HG02970 (cell line): Measurements from ENCODE around the gene IGF2BP2.
"Not testable (repeated sequence)": the region's sequence is repeated elsewhere in the genome, so short reads cannot be mapped to it uniquely, and the experiment has no call there.

Experiments
- ATAC-seq: cut with Tn5 transposase; IDR thresholded peaks from one replicate; pipeline ENCODE4 v1.9.1; 2021; ENCODE audit warnings: mild to moderate bottlenecking, moderate library complexity, moderate number of reproducible peaks; ENCODE audit not compliant: unreplicated experiment, low FRiP score

Gene IGF2BP2

DNA sequence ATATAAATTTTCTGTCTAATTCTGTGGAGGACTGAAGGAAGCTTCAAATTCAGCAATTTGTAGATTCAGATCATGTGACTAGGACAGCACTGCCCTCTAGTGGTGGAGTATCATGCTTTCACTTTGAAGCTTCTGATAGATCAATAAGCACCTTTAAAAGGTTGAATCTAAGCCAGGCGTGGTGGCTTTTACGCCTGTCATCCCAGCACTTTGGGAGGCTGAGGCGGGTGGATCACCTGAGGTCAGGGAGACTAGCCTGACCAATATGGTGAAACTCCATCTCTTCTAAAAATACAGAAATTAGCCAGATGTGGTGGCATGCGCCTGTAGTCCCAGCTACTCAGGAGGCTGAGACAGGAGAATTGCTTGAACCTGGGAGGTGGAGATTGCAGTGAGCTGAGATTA is 56.3 kb downstream of the IGF2BP2 start:
- ATAC-seq: not testable (repeated sequence)

DNA sequence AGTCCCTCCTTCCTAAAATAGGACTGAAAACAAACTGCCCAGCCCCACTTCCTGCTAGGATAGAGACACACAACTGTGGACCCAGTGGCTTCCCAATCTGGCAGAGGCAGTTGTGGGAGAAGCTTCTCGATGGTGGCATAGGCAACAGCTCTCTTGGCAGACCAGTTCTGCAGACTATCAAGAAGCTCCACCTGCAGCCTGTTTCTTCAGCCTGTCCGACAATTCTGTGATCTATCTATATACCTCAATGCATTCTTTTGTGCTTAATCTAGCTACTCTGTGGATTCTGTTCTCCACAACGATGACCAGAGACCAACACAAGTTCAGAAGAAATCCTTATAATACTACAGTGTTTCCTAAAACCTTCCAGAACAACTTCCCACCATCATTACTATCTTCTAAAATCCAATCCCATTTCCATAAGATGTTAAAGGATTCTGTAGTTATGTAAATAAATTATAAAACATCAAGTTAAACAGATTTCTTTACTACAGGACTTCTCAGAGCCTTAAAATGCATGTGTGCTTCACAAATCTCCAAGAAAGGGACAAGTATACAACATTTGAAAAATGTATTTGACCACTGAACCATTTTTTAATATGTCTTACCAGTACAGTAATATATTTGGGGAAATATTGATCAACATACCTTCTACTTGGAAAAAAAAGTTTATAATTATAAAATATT is 57.7 kb downstream of the IGF2BP2 start:
- no peak for ATAC-seq

DNA sequence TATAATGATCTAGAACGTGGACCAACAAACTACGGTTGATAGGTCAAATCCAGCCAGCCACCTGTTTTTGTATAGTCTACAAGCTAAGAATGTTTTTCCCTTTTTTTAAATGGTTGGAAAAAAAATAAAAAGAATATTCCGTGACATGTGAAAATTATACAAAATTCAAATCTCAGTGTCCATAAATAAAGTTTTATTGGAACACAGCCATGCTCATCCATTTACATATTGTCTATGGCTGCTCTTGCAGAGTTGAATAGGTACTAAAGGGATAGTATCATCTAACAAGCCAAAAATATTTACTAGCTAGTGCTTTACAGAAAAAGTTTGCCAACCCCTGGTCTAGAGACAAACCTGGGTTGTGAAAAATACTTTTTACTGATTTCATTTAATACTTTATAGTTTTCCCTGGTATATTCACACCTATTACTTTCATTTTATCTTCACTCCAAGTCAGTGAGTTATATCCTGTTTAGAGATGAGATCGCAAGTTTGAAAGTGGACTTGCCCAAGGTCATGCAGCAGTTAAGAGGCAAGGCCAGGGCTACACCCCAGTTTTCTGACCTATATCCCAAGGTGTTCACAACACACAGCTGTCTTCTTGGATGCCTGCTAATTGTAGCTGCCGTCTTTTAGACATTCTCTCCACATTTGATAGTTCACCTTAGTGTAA is 58.4 kb downstream of the IGF2BP2 start:
- ATAC-seq: no peak

DNA sequence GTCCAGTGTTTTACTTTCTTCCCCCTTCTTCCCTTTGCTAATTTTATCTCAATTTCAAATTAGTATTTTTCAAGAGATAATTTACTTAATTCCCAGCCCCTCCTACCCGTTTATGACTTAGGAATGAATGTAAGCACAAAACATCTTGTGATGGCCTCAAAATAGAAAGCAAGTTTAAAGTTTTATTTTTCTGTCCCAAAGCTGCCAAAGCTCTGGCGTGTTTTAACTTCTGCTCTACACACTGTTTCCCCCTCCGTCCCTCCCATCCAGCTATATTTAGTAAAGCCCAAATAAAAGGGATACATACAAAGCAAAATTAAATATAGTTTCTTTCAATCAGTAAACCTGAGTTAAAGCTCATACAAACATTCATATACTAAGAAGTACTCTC is 59.9 kb downstream of the IGF2BP2 start:
- no peak for ATAC-seq

DNA sequence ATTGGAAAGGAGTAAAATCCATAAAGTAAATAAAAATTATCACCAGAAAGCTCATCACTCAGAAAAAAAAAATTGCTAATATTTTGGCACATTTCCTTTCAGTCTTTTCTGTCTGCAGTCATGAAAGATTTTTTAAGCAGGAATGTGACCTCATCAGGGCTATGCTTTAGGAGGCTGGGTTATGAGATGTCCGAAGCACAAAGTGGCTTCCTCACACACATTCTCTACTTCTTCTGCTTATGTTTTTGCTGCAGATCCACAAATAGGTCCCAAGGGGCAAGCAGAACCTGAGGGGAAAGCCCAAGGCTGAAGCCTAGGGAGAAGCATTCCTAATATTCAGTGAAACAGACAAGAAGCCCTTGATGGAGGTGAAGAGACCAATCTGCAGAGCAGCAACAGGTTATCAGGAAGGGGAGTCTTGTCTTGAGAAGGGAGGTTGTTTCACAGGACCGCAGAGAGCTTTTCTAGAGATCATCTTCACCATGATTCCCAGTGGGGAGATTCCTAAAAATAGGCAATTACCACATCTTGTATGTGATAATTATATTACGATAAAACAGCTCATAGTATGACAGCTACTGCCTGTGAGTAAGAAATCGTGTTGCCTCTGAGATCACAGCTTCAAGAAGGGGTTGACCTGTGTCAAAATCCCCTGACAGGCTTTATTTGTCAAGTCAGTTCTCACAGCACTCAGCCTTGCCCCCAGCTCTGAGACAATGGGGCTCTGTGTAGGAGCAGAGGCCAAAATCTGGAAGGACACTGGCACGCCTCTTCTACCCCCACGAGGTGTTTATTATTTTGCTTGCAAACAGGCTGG is 60.5 kb downstream of the IGF2BP2 start:
- no peak for ATAC-seq

DNA sequence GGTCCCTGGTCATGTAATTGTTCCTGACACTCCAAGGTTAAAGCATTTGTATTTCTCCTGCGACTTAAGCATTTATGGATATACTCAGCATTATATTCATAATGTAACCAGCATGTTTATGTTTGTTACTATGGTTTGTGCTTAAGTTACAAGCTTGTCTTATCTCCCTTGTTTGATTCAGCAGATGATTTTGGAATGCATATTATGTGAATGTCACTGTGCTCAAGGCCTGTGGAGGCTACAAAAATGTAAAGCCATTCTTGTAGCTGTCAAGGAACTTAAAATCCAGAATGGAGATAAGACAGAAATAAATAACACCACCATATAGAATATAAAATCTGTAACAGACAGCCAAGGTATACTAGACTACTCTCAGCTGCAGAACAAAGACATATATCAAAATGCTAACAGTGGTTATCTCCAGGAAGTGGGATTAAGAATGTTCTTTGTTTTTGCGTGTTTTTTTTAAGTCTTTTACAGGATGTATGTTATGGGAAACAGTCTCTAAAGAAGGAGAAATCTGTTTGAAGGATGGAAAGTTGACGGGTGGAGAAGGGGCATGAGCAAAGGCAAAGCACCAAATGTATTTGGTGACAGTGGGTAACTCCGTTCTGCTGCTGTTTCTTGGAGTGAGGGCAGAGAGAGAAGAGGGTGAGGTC is 61.4 kb downstream of the IGF2BP2 start:
- ATAC-seq: no peak

DNA sequence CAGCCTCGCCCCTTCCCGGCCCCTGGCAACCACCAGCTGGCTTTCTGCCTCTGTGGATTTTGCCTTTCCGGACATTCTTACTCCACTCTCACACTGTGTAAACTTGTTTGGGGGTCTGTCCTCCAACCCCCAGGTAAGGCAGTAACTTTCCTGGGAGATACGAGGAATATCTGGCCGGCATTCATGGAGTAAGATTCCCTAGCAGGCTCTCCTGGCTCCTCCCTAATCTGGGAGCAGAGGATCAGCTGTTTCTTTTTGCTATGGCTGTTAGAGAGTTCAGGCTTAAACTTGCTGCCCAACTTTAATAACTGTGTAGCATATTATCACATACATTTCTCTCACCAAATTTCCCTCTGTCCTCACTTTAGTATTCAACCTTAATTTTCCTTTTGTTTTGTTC is 64.3 kb downstream of the IGF2BP2 start:
- ATAC-seq: no peak

DNA sequence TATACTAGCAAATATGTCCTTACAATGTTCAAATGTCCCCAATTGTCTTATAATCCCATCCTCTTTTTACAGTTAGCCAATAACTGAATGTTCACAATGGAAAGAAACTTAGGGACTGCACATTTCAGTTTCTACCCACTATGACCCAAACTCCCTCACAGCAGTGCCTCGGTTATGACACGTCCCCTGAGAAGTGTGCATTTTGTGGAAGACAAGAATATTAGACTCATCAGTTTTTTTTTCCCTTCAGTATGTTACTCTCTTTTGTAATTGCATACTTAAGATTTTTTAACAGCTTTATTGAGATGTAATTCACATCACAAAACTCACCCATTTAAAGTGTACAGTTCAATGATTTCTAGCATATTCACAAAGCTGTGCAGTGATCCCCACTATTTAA is 64.8 kb downstream of the IGF2BP2 start:
- no peak for ATAC-seq

DNA sequence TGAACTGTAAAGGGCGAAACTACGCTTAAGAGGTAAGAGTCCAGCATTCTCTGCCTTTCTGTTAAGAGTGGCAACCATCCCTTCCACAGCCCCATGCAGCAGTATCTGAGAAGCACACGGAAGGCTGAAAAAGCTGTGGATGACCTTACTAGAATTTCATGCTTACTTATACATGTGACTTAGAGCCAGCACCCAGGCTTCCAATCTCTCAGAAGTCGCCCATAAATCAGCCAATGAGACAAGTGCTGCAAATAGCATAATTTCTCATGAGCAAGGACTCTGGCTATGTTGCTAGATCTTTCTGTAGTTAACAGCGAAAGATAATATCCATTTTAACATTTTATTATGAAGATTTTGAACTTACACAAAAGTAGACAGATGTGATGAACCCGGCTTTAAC is 65.3 kb downstream of the IGF2BP2 start:
- ATAC-seq: no peak

DNA sequence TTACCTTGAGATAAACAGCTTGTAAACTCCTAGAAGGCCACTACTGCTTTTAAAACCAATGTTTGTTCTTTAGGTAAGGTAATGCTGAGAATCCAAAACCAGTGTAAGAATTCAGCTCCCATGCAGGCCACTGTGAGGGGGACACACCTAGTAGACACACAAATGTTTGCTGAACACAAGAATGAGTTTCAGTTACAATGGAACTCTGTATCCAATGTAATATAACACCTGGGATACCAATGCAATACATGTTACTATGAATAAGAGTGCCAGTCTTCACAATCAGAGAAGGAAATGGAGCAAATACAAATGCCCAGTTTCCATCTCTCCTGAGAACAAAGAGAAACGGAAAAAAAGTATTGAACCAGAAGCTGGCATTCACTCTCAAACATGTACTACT is 65.9 kb downstream of the IGF2BP2 start:
- no peak for ATAC-seq

DNA sequence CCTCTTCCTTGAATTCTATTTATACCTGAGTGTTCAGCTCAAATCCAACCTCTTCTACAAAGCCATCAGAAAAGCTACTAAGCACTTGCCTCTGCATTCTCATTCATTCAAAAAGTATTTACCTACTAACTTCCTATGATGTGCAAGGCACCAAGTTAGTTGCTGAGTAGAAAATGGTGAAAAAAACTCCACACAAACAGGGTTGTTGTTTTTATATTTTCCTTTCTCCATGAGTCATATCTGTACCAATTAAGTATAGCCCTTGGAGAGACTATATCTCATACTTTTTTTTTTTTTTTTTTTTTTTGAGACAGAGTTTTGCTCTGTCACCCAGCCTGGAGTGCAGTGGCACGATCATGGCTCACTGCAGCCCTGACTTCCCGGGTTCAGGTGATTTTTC is 67.7 kb downstream of the IGF2BP2 start:
- ATAC-seq: no peak

DNA sequence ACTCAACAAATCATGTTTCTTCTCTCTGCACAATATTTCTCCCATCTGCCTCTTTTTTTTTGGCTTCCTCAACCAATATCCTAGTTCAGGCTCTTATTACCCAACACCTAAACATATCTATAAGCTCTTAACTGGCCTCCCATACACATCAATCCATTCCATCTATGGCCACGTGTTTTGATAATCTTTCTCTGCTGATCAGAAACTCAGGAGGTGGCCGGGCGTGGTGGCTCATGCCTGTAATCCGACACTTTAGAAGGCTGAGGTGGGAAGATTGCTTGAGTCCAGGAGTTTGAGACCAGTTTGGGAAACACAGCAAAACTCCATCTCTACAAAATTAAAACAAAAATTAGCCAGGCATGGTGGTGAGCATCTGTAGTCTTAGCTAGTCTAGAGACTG is 68.4 kb downstream of the IGF2BP2 start:
- no peak for ATAC-seq

DNA sequence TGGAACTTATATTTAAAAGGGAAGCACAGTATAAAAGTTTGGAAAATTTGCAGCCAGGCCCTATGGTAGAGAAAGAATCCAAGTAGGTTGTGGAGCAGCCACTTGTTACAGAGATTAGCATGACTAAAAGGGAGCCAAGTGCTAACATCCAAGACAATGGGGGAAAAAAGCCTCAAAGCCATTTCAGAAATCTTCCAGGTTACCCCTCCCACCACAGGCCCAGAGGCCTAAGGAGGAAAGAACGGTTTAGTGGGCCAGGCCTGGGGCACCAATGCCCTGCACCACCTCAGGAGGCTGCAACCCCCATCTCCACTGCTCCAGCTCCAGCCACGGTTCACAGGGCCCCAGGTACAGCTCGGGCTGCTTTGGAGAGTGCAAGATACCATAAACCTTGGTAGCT is 69.9 kb downstream of the IGF2BP2 start:
- ATAC-seq: no peak

DNA sequence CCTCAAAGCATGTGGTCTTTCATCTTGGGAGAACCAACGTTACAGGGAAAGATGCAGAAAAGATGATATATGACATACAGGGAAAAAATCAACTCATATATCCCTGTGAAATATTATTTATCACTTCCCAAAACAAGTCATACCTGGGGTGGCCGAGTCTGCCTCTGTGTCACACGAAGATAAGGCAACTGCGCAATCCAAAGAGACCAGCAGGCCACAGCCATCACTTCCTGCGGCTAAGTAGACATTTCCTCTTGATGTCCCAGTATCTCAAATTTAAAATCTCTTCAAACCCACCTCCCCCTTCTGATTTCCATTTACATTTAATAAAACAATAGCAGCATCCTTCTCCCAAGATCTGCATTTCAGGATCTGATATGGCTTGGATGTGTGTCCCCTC is 71.5 kb downstream of the IGF2BP2 start:
- ATAC-seq: no peak

DNA sequence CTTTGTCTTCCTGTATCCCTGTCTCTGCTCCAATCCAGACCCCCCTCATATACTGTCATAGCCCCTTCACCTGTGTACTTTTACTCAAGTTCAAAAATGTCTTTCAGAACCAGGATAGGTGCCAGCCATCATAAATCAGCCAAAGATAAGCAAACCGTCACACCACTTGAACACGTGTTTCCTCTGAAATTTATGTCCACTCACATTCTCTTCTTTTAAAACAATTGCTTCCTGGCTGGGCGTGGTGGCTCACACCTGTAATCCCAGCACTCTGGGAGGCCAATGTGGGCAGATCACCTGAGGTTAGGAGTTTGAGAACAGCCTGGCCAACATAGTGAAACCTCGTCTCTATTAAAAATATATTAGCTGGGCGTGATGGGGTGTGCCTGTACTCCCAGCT is 74.1 kb downstream of the IGF2BP2 start:
- ATAC-seq: no peak

DNA sequence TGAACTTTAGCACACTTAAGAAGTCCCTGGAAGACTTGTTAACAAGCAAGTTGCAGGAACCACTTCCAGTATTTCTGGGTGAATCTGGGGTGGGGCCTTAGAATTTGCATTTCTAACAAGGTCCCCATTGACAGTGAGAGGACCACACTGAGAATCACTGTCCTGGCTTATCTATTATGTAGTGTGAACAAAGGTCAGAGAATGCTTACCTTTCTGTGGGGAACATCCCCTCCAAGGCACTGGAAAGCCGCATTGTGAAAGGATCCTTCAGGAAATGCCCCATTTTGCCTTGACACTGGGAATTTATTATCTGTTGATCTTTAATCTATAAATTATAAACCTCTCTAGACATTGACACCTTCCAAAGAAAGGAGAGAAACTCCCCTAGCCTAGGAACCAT is 74.8 kb downstream of the IGF2BP2 start:
- no peak for ATAC-seq

DNA sequence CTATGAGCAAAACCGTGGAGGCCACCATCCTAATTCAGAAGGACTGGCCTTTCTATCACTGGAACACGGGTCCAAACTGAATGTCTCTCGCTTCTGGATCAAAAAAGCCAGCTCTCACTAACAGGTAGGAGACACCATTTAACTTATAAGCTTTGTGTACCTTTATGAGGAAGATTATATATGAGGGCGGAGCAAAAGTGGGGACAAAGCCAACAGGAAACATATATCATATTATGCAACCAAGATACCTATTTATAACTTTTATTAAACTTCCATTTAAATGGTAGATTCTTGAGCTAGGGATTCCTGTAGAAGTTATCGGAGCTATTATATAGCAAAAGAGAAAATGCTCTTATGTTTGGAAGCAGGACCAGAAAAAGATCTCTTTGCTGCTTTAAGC is 78.4 kb downstream of the IGF2BP2 start:
- no peak for ATAC-seq

DNA sequence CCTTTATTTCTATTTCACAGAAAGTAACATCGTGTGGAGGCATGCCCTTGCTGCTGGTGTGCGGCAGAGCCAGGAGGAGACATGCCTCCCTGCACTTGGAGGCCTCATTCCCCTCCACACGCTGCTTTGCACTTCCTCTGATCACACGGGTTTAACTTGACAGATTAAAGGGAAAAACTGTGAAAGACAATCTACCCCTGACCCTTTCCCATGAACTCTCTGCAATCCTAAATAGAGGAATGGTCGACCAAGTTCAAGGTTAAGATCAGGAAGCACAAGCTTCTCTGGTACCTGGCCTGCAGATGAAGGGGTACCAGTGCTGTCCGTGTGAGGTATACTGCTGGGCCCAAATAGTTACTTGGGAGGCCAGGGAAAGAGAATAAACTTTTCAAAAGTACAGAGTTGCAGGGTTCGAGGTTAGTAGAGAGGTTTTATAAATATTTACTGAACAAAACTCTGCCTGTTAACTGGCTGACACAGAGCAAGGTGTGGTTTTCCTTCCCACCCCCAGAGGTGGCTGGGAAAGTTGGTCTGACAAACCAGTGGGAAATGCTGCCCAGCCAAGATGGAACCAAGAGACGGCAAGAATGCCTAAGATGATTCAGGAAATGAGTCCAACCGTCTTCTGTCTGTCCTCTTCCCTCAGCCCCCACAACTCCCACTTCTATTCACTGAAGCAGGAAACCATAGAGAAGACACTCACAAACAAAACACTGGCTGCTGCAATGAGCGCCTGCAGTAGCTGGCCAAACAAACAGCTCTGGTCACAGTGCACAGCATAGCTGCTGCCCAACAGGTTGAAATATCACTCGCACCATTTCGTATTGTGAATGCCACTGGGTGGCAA is 79.6 kb downstream of the IGF2BP2 start:
- ATAC-seq: no peak

DNA sequence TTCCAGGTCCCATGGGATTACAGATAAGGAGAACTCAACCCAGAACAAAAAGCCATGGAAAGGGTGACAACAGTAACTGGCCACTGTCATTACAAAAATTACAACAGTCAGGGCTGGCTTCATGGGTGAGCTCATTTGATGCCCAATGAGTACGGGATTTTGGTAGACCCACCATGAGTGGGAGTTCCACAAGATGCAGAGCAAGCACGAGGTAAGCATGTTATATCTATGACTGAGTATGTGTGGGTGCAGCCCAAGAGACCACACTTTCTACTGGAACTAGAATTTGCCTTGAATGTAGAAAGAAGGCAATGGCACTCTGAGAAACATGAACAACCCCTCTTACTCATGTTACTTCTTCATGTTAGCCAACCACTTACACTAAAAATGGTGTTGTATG is 83.3 kb downstream of the IGF2BP2 start:
- no peak for ATAC-seq

DNA sequence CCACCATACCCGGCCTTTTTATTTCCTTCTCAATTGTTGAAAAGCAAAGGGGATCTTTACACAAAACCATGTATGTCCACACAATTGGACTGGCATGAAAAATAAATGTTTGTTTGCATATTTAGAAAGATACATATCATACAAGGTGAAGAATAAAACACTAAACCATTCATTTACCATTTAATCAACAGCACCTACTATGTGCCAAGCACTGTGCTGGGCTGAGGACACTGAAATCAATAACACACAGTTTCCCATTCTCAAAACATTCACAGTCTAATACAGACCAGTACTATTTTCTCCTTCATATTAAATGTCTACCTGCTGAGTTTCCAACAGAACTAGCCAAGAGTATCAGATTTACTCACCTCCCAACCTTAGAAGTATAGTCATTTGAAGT is 84.7 kb downstream of the IGF2BP2 start:
- no peak for ATAC-seq
